Endometrial microvascular endothelial cells (primary cell): ENCODE results near the gene DENND1A. TPM values are rescaled to one million over a fixed set of nuclear protein-coding genes. Genes with fewer than 3 reads are reported as not detected.
"Not testable (repeated sequence)": the region's sequence is repeated elsewhere in the genome, so short reads cannot be mapped to it uniquely, and the experiment has no call there.

ENCODE experiments used
- in situ Hi-C: cut with HindIII; loops from 2 replicates; pipeline ENCODE4 v1.10.0; 2017; ENCODE audit warnings: low sequenced_read_pairs, low pct_unique_long_range_greater_than_20kb; ENCODE audit errors: inconsistent ontology term
- total RNA-seq: library from RNA; depleted of rRNA; stranded (reverse); fragments of >200 nt; gene quantifications from one replicate; pipeline ENCODE4 v1.2.3, GENCODE V29; 2015; ENCODE audit errors: inconsistent ontology term

DENND1A gene
- total RNA-seq, 1 donor from 2014 or later: 13.6 TPM

- in situ Hi-C loops: no loop called here
These were observed 515.7 kb downstream of the DENND1A start for GRCh38 chr9:123414204-123414603.

GRCh38 chr9:123412171-123412820 lies 517.6 kb downstream of the DENND1A start:
- in situ Hi-C loops: no loop called here

DNA sequence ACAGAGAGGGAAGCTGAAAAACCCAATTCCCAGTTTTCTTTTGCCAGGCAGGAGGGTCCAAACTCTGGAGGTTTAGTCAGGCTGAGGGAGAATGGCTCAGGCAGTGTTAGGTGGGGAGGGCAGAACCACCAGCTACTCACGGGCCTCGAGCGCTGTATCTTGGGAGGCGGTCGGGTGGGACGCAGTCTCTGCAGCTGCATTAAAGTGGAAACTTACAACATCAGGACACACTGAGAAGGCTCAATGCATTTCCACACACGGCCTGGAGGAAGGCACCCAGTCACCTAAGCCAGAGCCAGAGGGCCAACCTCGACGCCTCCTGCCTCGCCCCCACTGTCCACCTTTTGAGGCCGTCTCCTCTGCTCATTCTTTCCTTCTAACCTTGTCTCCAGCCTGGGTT lies 518.3 kb downstream of the DENND1A start:
- in situ Hi-C loops: no loop called here

DNA sequence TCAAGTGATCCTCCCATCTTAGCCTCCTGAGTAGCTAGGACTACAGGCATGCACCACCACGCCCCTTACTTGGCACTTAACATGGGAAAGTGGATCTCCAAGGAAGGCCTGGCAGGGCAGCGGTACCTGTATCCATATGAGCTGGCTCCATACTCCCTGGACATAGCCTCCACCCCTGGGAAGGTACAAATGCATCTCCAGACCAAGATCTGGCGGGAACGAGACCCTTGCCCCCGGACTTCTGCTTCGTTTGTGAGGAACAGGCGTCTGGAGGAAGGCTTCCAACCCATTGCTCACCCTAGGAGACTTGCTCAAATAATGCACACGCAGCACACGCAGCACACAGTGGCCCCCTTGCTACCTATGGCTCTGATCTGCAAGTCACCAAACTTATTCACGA lies 518.7 kb downstream of the DENND1A start:
- in situ Hi-C loops: no loop called here

- in situ Hi-C loops: no loop called here
These were observed 519.5 kb downstream of the DENND1A start for GRCh38 chr9:123410281-123410910.

DNA sequence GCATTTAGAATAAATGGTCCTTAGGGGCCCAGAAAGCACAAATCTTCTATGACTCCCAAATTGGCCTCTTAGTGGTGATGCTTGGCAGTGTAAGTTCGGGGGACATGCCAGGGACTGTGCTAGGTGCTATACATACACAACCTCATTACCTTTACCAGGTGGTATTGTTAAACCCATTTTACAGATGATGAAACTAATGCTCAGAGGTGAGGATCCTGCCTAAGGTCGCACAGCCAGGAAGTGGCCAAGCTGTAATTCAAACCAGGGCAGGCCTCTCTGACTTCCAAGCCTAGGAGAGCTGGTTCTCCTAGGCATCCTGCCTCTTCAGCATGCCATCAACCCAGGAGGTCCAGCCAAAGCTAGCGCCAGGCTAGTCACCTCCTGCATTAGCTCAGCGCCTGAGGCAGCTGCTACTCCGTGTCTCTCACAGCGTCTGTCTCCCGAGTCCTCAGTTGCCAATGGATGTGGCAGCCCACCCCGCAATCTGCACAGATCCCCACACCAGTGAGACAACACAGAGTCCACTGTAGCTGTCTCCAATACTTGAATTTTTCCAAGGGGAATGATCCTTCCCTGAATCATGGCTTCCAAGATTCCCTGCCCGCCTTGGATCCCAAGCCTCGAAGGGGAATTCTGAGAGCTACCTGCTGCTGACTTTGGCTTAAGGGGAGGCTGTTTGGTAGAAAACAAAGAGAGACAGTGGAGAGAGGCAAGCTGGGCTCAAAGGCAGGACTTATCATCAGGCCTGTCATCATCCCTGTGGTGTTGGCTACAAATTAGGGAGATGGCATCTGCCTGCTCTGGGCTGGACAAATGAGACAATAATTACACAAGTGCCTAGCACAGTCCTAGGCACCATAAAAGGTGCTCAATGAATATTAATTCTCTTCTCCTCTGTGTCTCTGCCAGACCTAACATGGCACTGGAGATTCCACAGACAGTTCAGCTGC lies 521.3 kb downstream of the DENND1A start:
- in situ Hi-C loops: no loop called here

DNA sequence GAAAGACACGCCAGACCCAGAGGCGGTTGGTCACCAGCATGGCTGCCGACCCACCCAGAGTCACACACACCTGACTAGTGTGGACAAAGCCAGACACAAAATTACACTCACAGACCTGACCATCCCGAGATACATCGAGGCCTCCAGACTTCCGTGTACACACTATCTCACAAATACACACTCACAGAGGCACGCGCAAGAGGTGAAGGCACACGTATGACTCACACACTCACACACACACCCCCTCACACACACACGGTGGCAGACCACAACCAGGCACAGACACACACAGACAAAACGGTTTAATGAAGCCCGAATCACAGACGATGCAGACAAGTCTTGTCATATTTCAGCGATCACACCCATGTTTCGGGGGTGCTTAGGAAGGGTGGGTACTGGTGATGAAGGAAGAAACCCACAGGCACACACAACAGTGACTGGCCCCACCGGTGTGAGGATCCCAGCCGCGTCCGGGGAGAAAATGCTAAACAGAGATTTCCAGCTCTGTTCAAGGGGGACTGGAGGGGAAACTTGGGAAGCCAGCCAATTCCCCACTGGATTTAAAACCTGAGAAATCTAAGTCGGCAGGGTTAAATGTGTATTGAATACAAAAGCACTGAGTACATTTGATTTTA lies 522.6 kb downstream of the DENND1A start:
- in situ Hi-C loops: no loop called here

DNA sequence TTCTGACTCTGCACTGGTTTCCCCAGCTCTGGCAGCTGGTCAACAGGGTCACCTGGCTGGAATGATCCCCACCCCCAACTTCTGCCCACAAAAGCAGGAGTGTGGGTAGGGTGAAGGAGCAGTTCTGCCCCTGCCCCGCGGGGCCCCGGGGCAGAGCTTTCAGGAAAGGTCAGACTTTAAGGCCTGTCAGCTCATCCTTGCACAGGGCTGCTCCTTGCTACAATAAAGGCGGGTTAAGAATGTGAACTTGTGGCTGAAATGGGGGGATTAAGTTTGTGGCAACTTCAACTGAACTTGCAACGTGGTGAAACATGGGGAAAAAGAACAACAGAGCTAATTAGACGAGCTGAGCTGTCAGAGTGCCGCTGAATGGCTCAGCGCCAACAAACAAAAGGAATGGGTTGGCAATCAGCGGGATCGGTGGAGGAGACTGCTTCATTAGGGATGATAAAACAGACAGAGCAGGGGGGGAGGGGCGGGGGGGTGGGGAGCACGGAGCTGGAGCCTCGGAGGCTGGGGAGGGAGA lies 523.2 kb downstream of the DENND1A start:
- in situ Hi-C loops: no loop called here

GRCh38 chr9:123406016-123406415 lies 523.9 kb downstream of the DENND1A start:
- in situ Hi-C loops: no loop called here

DNA sequence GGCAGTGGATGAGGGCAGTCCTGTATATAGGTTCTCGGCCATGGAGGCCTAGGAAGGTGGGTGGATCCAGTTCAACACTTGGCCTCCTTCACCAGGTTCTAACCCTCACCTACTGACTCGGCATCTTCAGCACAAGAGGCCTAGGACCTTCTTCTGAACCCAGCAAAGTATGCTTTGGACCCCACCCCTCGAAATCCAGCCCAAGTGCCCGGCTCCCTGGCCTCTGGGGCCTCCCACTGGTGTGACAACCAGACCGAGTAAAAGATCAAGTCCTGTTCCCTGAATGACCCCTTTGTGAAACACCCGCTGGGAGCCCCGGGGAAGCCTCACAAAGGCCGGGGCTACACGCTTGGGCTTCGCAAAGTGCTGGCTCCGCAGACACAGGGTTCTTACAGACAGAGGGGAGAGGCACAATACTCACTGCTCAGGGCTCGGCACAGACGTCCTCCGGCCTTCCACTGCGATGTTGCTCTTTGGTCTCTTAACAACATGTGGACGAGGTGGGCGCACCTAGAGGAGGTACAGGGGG lies 526.9 kb downstream of the DENND1A start:
- in situ Hi-C loops: no loop called here

GRCh38 chr9:123401879-123402513 lies 527.9 kb downstream of the DENND1A start:
- in situ Hi-C loops: no loop called here

GRCh38 chr9:123400926-123401503 lies 528.9 kb downstream of the DENND1A start:
- in situ Hi-C loops: no loop called here

GRCh38 chr9:123399803-123400378 lies 530.0 kb downstream of the DENND1A start:
- in situ Hi-C loops: no loop called here

DNA sequence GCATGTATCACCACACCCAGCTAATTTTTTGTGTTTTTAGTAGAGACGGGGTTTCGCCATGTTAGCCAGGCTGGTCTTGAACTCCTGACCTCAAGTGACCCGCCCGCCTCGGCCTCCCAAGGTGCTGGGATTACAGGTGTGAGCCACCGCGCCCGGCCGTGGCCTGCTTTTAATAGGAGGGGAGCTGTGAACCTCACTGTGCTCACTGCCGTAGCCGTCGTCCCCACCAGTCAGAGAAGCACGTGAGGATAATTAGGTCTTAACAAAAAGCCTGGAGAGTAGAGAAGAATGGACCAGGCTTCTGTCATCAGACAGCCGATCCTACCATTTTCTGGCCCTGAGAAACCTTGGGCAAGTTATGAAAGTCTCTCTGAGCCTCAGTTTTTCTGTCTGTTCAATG lies 531.0 kb downstream of the DENND1A start:
- in situ Hi-C loops: not testable (repeated sequence)

DNA sequence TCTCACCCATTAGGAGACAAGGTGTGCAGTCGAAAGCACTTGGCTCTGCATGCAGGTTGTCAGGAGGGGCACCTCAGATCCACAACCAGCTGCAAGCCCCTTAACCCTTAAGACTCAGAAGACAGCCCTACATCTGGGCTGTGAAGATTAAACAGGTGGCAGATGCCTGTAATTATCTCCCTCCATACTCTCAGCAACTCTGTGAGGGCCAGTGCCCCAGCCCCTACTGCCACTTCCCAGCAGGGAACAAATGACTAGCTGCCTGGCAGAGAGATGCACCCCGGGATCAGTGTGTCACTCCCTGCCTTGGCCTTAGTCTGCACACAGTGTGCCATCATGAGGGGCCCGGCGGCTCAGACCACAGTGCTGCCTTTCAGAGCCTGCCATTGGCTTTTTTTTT lies 532.0 kb downstream of the DENND1A start:
- in situ Hi-C loops: no loop called here

DNA sequence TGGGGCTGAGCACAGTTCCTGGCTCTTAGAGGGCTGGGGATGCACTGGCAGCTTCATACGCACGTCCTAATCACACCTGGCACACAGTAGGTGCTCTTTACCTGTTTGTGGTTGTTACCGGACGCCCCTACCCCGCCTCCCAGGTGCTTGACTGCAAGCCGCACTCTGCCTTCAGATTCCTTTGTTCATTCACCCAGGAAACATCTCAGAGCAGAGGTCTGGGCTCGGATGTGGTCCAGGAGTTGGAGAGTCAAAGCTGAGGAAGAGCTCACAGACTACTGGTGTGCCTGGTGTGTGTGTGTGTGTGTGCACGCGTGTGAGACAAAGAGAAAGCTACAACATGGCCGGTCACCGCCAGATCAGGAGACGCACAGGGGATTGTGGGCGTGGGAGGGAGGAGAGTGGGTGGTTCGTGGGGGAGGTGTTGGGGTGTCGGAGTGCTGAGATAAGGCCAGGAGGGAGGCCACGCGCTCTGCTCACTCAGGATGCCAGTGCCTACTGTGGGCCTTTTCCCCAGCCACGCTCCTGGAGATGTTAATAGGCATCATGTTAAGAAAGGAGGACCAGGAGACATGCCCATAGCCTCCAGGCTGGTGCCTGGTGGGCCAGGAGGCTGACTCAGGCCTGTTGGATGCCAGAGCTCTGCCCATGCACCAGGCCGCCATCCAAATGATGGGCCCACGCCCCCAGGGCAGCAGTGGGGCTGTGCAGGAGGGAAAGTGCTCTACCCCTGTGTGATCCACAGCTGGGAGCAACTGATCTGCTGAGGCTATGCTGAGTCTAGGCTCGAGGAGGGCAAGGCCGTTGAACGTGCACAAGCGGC lies 534.0 kb downstream of the DENND1A start:
- in situ Hi-C loops: no loop called here

DNA sequence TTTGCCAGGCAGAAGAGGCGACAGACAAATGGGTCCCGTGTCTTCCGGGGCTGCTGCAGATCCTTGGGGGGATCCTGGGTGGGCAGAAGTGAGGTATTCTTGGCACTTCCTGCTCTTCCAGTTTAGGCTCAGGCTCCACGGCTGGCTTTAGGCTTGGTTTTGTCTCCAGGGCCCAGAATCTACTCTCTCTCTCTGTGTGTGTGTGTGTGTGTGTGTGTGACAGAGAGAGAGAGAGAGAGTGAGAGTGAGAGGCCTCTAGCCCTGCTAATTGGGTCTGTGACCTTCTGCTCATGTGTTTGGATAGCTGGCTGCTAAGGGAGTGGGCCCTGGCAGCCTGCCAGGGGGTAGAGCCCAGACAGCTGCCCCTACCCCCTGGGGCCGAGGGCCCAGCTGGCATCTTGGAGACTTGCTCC lies 534.6 kb downstream of the DENND1A start:
- in situ Hi-C loops: no loop called here
